Mesothelial cell of epicardium (in vitro differentiated cells): ENCODE data around the gene TAF12. TPM values are rescaled to one million over a fixed set of nuclear protein-coding genes. Genes with fewer than 3 reads are reported as not detected.
A peak's percentile ranks its signal among the peaks of the same experiment; 100 is the strongest.
"Not testable (repeated sequence)": the region's sequence is repeated elsewhere in the genome, so short reads cannot be mapped to it uniquely, and the experiment has no call there.

Experiments used
- DNase-seq, 2 experiments: peaks; one replicate each; pipeline ENCODE4 v3.0.0; 2021; ENCODE audit warnings: low spot score in 2 of 2; ENCODE audit not compliant: unreplicated experiment in 2 of 2
- H3K27ac Mint-ChIP-seq: 2 replicates; pipeline ENCODE4 v1.8.0; 2021; ENCODE audit warnings: mixed read lengths
- H3K27me3 Mint-ChIP-seq: 2 replicates; pipeline ENCODE4 v1.8.0; 2021; ENCODE audit warnings: low read depth, mixed read lengths
- H3K36me3 Mint-ChIP-seq: 2 replicates; pipeline ENCODE4 v1.8.0; 2021; ENCODE audit warnings: mixed read lengths
- H3K4me1 Mint-ChIP-seq: 2 replicates; pipeline ENCODE4 v1.8.0; 2021; ENCODE audit warnings: mixed read lengths
- H3K4me3 Mint-ChIP-seq: 2 replicates; pipeline ENCODE4 v1.8.0; 2021; ENCODE audit warnings: mild to moderate bottlenecking, moderate library complexity, mixed read lengths
- H3K9me3 Mint-ChIP-seq: 2 replicates; pipeline ENCODE4 v1.8.0; 2021; ENCODE audit warnings: mixed read lengths
- total RNA-seq: library from RNA; stranded (reverse); gene quantifications from 3 replicates; pipeline ENCODE4 v1.2.1, GENCODE V29; 2021
- TF ChIP-seq, protein P1 (sequence below): fragments of 200-600 bp; sonication (generic); IDR thresholded peaks from one replicate; pipeline ENCODE4 v1.5.0; 2021; ENCODE audit warnings: antibody characterized with exemption; ENCODE audit not compliant: unreplicated experiment

The TAF12 gene
- total RNA-seq, 1 donor from 2014 or later, result 16.7 TPM

DNA sequence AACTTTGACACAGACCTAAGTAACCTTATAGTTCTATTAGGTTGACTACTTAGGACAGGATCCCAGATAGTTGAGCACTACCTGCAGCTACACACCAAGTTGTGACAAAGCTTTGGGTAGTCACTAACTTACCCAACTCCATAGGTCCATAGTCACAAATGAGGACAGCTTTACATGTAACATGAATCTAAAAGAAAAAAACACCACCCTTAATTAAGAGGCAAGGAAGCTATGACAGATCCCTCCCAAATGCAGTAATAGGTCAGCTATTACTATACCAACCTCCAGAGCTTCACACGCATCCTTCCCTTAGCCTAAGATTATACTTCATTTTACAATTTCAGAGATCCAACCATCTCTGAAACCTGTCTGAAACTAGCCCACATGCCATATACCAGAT, 63.5 kb downstream of the TAF12 start:
- H3K27ac Mint-ChIP-seq, result no peak overlapping the region
- peak overlapping the region; percentile 92 for H3K4me3 Mint-ChIP-seq
- peaks cover 25% of the 10 kb centered on the region for H3K4me1 Mint-ChIP-seq
- H3K27me3 Mint-ChIP-seq, result no peaks in the 10 kb centered on the region
- peaks cover 29% of the 10 kb centered on the region for H3K36me3 Mint-ChIP-seq
- no peak for DNase-seq
- TF ChIP-seq, protein P1, sequence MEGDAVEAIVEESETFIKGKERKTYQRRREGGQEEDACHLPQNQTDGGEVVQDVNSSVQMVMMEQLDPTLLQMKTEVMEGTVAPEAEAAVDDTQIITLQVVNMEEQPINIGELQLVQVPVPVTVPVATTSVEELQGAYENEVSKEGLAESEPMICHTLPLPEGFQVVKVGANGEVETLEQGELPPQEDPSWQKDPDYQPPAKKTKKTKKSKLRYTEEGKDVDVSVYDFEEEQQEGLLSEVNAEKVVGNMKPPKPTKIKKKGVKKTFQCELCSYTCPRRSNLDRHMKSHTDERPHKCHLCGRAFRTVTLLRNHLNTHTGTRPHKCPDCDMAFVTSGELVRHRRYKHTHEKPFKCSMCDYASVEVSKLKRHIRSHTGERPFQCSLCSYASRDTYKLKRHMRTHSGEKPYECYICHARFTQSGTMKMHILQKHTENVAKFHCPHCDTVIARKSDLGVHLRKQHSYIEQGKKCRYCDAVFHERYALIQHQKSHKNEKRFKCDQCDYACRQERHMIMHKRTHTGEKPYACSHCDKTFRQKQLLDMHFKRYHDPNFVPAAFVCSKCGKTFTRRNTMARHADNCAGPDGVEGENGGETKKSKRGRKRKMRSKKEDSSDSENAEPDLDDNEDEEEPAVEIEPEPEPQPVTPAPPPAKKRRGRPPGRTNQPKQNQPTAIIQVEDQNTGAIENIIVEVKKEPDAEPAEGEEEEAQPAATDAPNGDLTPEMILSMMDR, result no peak
- no peaks in the 10 kb centered on the region for H3K9me3 Mint-ChIP-seq

DNA sequence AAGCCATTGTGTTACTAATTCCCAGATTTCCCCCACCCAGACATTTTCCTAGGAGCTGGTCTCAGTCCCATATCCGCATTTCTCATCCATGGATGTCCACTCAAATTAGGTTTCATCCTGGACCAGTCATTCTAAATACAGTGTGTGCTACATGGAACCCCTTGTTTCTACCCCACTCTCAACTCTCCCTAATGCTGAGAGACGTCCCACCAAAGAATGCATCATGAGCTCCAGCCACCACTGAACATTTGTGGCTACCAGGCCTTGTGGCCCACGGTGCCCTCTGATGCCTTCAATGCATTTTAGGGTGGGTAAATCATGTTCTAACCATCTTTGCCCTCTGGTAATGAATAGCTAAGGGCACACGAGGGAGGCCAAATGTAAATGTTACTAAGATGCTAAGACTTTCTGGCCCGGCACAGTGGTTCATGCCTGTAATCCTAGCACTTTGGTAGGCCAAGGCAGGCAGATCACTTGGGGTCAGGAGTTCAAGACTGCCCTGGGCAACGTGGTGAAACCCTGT, 64.1 kb downstream of the TAF12 start:
- Mint-ChIP-seq H3K36me3 (peaks cover 29% of the 10 kb centered on the region), H3K4me3 (peak overlapping the region; percentile 16), H3K4me1 (peaks cover 25% of the 10 kb centered on the region), H3K9me3 (no peaks in the 10 kb centered on the region), H3K27ac (no peak overlapping the region), H3K27me3 (no peaks in the 10 kb centered on the region)
- TF ChIP-seq, protein P1, result no peak
- DNase-seq, result no peak

DNA sequence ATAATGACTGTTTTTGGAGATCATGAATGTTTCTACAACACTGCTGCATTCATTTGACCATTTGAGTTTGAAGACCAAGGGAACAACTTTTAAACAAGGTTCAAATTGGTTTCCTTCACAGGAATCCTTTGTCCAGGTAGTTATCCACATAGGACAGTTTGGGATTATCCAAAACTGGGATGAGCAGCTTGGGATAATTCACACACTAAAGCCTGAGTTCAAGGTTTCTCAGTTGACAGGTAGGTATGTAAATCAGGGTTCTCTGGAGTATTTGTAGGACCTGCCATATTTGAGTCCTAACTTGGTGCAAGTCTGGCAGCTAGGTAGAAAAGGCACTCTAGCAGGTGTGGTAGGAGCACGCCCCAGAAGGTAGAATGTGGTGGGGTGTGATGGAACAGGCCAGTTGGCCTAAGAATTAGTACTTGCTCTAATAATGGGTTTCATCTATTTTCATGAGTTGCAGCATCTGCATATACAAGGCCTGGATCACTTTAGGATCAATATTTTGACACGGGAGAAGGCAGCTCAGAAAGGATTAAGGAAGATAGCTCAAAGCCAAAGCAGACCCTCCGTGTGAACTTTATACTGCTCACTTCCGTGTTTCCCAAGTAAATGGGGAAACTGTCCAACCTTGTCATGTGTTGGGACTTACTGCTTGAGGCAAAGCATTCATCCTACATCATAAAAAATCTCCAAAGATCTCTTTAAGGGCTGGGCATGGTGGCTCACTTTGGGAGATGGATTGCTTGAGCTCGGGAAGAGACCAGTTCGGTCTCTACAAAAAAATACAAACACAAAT, 64.9 kb downstream of the TAF12 start:
- peaks cover 29% of the 10 kb centered on the region for H3K36me3 Mint-ChIP-seq
- H3K9me3 Mint-ChIP-seq, result no peaks in the 10 kb centered on the region
- H3K4me1 Mint-ChIP-seq, result peaks cover 22% of the 10 kb centered on the region
- DNase-seq, result no peak
- no peak overlapping the region for H3K4me3 Mint-ChIP-seq
- TF ChIP-seq, protein P1, result no peak
- H3K27me3 Mint-ChIP-seq, result no peaks in the 10 kb centered on the region
- peak overlapping the region; percentile 30 for H3K27ac Mint-ChIP-seq

DNA sequence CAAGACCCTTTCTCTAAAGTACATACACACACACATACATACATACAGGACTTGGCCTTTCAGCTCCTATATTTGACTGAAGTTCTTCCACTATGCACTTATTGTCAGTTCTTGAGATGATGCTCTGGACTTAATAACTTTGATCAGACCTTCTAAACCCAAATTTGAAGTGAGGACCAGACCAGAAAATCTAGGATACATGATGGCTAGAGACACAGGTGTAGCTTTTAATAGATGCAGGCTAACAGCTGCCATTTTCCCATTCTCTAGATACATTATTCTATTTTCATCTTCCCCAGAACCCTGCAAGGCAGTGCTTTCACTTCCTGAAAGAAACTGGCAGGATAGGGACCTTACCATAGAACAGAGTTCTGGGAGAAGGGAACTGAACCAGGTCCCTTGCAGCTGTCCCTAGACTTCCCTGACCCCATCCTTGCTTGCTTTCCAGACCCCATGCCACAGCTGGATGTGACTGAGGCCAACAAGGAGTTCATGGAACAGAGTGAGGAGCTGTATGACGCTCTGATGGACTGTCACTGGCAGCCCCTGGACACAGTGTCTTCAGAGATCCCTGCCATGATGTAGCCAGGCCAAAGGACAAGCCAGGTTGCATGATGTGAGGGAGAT, 65.7 kb downstream of the TAF12 start:
- TF ChIP-seq, protein P1, result no peak
- DNase-seq, result no peak
- Mint-ChIP-seq H3K9me3 (no peaks in the 10 kb centered on the region), H3K27me3 (no peaks in the 10 kb centered on the region), H3K36me3 (peaks cover 29% of the 10 kb centered on the region), H3K4me1 (peaks cover 21% of the 10 kb centered on the region), H3K27ac (peak overlapping the region; percentile 30), H3K4me3 (no peak overlapping the region)

DNA sequence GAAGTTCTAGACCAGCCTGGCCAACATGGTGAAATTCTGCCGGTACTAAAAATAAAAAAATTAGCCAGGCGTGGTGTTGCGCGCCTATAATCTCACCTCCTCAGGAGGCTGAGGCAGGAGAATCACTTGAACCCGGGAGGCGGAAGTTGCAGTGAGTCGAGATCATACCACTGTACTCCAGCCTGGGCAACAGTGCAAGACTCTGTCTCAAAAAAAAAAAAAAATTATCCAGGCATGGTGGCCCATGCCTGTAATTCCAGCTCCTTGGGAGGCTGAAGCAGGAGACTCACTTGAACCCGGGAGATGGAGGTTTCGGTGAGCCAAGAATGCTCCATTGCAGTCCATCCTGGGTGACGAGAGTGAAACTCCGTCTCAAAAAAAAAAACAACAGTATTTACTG, 69.3 kb downstream of the TAF12 start:
- no peaks in the 10 kb centered on the region for H3K27me3 Mint-ChIP-seq
- TF ChIP-seq, protein P1, result no peak
- no peak overlapping the region for H3K4me3 Mint-ChIP-seq
- H3K9me3 Mint-ChIP-seq, result no peaks in the 10 kb centered on the region
- no peaks in the 10 kb centered on the region for H3K4me1 Mint-ChIP-seq
- DNase-seq, result no peak
- peaks cover 29% of the 10 kb centered on the region for H3K36me3 Mint-ChIP-seq
- H3K27ac Mint-ChIP-seq, result no peak overlapping the region

DNA sequence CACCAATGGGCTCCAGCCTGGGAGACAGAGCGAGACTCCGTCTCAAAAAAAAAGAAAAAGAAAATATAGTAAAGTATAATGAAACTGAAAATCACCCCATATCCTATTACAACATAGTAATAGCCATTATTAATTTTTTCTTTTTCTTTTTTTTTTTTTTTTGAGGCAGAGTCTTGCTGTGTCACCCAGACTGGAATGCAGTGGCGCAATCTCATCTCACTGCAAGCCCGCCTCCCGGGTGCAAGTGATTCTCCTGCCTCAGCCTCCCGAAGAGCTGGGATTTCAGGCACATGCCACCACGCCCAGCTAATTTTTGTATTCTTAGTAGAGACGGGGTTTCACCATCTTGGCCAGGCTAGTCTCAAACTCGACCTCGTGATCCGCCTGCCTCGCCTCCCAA, 70.0 kb downstream of the TAF12 start:
- H3K36me3 Mint-ChIP-seq, result peaks cover 30% of the 10 kb centered on the region
- H3K27ac Mint-ChIP-seq, H3K4me3 Mint-ChIP-seq, H3K27me3 Mint-ChIP-seq, H3K9me3 Mint-ChIP-seq, H3K4me1 Mint-ChIP-seq, DNase-seq: not testable (repeated sequence)
